ENCODE measurements around the gene PLD1.

GRCh38 chr3:171682743-171683142 is 127.5 kb downstream of the PLD1 start:
- TF ChIP-seq, protein P1, sequence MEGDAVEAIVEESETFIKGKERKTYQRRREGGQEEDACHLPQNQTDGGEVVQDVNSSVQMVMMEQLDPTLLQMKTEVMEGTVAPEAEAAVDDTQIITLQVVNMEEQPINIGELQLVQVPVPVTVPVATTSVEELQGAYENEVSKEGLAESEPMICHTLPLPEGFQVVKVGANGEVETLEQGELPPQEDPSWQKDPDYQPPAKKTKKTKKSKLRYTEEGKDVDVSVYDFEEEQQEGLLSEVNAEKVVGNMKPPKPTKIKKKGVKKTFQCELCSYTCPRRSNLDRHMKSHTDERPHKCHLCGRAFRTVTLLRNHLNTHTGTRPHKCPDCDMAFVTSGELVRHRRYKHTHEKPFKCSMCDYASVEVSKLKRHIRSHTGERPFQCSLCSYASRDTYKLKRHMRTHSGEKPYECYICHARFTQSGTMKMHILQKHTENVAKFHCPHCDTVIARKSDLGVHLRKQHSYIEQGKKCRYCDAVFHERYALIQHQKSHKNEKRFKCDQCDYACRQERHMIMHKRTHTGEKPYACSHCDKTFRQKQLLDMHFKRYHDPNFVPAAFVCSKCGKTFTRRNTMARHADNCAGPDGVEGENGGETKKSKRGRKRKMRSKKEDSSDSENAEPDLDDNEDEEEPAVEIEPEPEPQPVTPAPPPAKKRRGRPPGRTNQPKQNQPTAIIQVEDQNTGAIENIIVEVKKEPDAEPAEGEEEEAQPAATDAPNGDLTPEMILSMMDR (IDR thresholded peaks at IDR 0.05 in 8 of 11, conservative IDR thresholded peaks at IDR 0.05 in 3 of 11) = no peak
- TF ChIP-seq POLR2AphosphoS5 (IDR thresholded peaks at IDR 0.05) = no peak
